Left ventricle myocardium inferior (tissue), 1 donor: ENCODE data around the gene CSMD2. TPM values are rescaled to one million over a fixed set of nuclear protein-coding genes. Genes with fewer than 3 reads are reported as not detected.

Experiments used
- DNase-seq: peaks from one replicate; pipeline ENCODE4 v3.0.0-alpha.2; 2020
- H3K27ac ChIP-seq: fragments of 200-600 bp; replicated peaks from 2 replicates; pipeline ENCODE4 v1.8.0; 2021
- H3K27me3 ChIP-seq: fragments of 200-600 bp; 2 replicates; pipeline ENCODE4 v1.8.0; 2021; ENCODE audit warnings: low read depth
- H3K36me3 ChIP-seq: fragments of 200-600 bp; 2 replicates; pipeline ENCODE4 v1.8.0; 2021
- H3K4me1 ChIP-seq: fragments of 200-600 bp; 2 replicates; pipeline ENCODE4 v1.8.0; 2021
- H3K4me3 ChIP-seq: fragments of 200-600 bp; 2 replicates; pipeline ENCODE4 v1.8.0; 2021; ENCODE audit warnings: mild to moderate bottlenecking, moderate library complexity
- H3K9me3 ChIP-seq: fragments of 200-600 bp; replicated peaks from 2 replicates; pipeline ENCODE4 v1.8.0; 2021
- intact Hi-C: fragments of 100-400 bp; cut with micrococcal nuclease; formaldehyde crosslinking; loops from one replicate; pipeline ENCODE4 v1.11.0; 2022
- total RNA-seq: library from RNA; stranded (reverse); fragmentation: NEBNext Ultra II Directional; extraction: Animal tissue kit (Norgen Biotek cat#: 25700); gene quantifications from one replicate; pipeline ENCODE4 v1.2.1, GENCODE V29; 2021
- TF ChIP-seq, protein P1 (sequence below): fragments of 200-600 bp; IDR thresholded peaks from 2 replicates; pipeline ENCODE4 v1.8.0; 2021; ENCODE audit warnings: antibody characterized with exemption, mild to moderate bottlenecking, borderline replicate concordance
- donor health status: DM: no; HTN: yes; CAD: no; lungs with severe emphysema.

CSMD2 gene
- total RNA-seq, 1 donor from 2014 or later = 0.14 TPM

DNA sequence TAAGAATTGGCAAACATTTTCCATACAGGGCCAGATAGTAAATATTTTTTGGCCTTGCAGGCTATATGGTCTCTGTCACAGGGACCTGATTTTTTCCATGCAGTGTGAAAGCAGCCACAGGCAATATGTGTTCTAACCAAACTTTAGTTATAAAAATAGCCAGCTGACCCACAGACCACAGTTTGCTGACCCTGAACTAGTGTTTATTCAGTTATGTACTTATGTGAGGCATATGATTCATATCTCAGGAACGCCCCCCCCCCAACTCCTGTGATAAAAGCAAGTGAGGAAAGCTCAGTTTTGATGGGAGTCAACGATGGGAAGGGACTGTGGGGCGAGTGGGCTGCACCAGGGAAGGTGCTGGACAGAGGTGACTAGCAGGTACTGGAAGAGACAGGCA lies 221.1 kb downstream of the CSMD2 start:
- Histone ChIP-seq H3K36me3 (no peaks in the 10 kb centered on the region), H3K9me3 (no peaks in the 10 kb centered on the region), H3K4me3 (no peak overlapping the region), H3K4me1 (no peaks in the 10 kb centered on the region), H3K27ac (no peak overlapping the region), H3K27me3 (peaks cover 12% of the 10 kb centered on the region)
- DNase-seq = no peak
- intact Hi-C loops = no loop called here
- TF ChIP-seq, protein P1, sequence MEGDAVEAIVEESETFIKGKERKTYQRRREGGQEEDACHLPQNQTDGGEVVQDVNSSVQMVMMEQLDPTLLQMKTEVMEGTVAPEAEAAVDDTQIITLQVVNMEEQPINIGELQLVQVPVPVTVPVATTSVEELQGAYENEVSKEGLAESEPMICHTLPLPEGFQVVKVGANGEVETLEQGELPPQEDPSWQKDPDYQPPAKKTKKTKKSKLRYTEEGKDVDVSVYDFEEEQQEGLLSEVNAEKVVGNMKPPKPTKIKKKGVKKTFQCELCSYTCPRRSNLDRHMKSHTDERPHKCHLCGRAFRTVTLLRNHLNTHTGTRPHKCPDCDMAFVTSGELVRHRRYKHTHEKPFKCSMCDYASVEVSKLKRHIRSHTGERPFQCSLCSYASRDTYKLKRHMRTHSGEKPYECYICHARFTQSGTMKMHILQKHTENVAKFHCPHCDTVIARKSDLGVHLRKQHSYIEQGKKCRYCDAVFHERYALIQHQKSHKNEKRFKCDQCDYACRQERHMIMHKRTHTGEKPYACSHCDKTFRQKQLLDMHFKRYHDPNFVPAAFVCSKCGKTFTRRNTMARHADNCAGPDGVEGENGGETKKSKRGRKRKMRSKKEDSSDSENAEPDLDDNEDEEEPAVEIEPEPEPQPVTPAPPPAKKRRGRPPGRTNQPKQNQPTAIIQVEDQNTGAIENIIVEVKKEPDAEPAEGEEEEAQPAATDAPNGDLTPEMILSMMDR = no peak

- Histone ChIP-seq H3K36me3 (no peaks in the 10 kb centered on the region), H3K4me3 (no peak overlapping the region), H3K9me3 (no peaks in the 10 kb centered on the region), H3K27me3 (peaks cover 30% of the 10 kb centered on the region), H3K27ac (no peak overlapping the region), H3K4me1 (peaks cover 4% of the 10 kb centered on the region)
- no peak for DNase-seq
- intact Hi-C loops = no loop called here
- TF ChIP-seq, protein P1 = no peak
Measured at GRCh38 chr1:33932871-33933270, 232.2 kb downstream of the CSMD2 start.

DNA sequence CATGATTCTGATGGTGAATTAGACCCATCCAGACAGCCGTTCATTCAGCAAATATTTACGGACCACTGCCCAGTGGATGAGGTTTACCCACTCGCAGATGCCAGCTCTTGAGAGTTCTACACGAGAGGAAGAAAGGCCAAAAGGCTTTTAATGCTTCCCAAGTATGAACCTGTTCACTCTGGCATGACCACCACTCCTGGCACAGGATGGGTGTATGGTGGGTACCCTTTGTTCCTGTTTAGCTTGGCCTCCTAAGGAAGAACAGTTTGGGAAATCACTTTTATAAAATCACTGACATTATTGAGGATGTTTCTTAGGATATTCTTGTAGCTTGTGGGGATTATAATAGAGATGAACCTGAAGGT lies 233.9 kb downstream of the CSMD2 start:
- H3K4me1 ChIP-seq = peaks cover 4% of the 10 kb centered on the region
- no peak overlapping the region for H3K4me3 ChIP-seq
- H3K27ac ChIP-seq = no peak overlapping the region
- no peaks in the 10 kb centered on the region for H3K9me3 ChIP-seq
- H3K27me3 ChIP-seq = peaks cover 29% of the 10 kb centered on the region
- intact Hi-C loops = no loop called here
- DNase-seq = no peak
- no peaks in the 10 kb centered on the region for H3K36me3 ChIP-seq
- TF ChIP-seq, protein P1 = no peak

GRCh38 chr1:33930346-33931110 lies 234.5 kb downstream of the CSMD2 start:
- peaks cover 23% of the 10 kb centered on the region for H3K27me3 ChIP-seq
- no peak for DNase-seq
- intact Hi-C loops = no loop called here
- TF ChIP-seq, protein P1 = no peak
- H3K4me3 ChIP-seq = no peak overlapping the region
- H3K4me1 ChIP-seq = peaks cover 4% of the 10 kb centered on the region
- H3K36me3 ChIP-seq = no peaks in the 10 kb centered on the region
- H3K9me3 ChIP-seq = peaks cover 2% of the 10 kb centered on the region
- no peak overlapping the region for H3K27ac ChIP-seq

GRCh38 chr1:33928251-33928650 lies 236.8 kb downstream of the CSMD2 start:
- H3K4me3 ChIP-seq = no peak overlapping the region
- peaks cover 19% of the 10 kb centered on the region for H3K27me3 ChIP-seq
- intact Hi-C loops = no loop called here
- DNase-seq = no peak
- H3K27ac ChIP-seq = no peak overlapping the region
- H3K36me3 ChIP-seq = no peaks in the 10 kb centered on the region
- peaks cover 4% of the 10 kb centered on the region for H3K4me1 ChIP-seq
- H3K9me3 ChIP-seq = peaks cover 15% of the 10 kb centered on the region
- TF ChIP-seq, protein P1 = no peak
